Measurements from ENCODE around the gene UBAC1.

Gene UBAC1

DNA sequence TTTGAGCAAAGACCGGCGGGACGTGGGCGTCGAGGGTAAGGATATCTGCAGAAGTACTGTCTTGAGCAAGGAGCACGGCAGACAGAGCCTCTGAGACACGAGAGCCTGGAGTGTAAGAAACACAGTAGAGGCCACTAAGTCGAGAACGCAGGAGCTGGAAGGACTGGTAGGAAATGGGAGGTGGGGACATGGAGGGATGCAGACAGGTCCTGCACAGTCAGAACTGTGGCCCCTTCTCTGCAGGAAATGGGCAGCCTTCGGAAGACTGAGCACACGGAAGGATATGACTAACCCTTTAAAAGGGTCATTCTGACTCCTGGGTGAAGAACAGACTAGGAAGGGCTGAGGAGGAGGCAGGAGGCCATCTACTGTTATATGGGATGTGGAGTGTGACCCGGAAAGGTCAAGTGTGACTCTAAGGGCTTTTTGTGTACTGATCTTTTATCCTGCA lies 52.4 kb downstream of the UBAC1 start:
- H3K9me3 ChIP-seq (ENCODE audit: control insufficient read depth in 2 of 2, low read length in 2 of 2): peaks cover 0 to 6% of the 10 kb centered on the region in 2 donors
- no peaks in the 10 kb centered on the region for H3K27me3 ChIP-seq (ENCODE audit: control insufficient read depth in 2 of 2, insufficient read depth in 2 of 2, low read length in 2 of 2)
- peaks cover 12 to 16% of the 10 kb centered on the region in 2 donors for H3K4me1 ChIP-seq (ENCODE audit: control insufficient read depth in 2 of 2, insufficient read depth in 2 of 2, low read length in 2 of 2)
- H3K4me3 ChIP-seq (ENCODE audit: low read length in 2 of 2): peak overlapping the region in 1 of 2 donors; percentile 72
- no peak overlapping the region for H3K27ac ChIP-seq (ENCODE audit: low read depth in 2 of 2, low read length in 2 of 2)
- H3K36me3 ChIP-seq (ENCODE audit: control insufficient read depth in 2 of 2, insufficient read depth in 2 of 2, low read length in 2 of 2): peaks cover 10 to 11% of the 10 kb centered on the region in 2 donors
- no peak overlapping the region for H3K9ac ChIP-seq (ENCODE audit: low read depth in 1 of 2, low read length in 2 of 2)

DNA sequence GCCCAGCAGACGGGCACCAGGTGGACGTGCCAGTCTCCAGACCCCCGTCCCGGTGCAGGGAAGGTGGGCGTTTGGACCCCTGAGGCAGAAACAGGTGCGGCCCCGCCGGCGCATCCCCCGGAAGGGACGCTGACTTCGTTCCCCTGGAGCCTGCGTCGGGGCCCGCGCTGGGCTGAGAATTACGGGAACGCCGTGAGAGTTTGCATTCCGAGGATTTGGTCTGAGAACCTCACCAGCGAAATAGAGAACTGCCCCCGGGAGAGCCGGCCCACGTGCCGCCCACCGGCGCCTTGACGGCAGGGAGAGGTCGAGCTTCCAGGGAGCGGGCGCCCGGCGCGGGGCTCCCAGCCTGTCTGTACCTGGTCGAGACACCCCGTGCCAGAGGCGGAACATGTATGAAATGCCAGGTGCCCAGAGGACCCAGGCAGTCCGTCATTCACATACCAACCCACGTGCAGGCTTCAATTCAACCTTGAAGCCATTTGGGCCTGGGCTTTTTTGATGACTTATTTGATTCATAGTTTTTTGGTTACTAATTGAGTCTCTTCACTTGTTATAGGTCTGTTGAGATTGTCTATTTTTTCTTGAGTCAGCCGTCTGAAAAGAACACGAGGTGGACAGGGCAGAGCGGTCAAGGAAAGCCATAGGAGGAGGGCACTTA lies 53.0 kb downstream of the UBAC1 start:
- Histone ChIP-seq H3K27me3 (ENCODE audit: control insufficient read depth in 2 of 2, insufficient read depth in 2 of 2, low read length in 2 of 2) (no peaks in the 10 kb centered on the region), H3K27ac (ENCODE audit: low read depth in 2 of 2, low read length in 2 of 2) (peak overlapping the region; percentile 51 to 67), H3K9ac (ENCODE audit: low read depth in 1 of 2, low read length in 2 of 2) (peak overlapping the region; percentile 52 to 65), H3K4me1 (ENCODE audit: control insufficient read depth in 2 of 2, insufficient read depth in 2 of 2, low read length in 2 of 2) (peaks cover 12 to 16% of the 10 kb centered on the region in 2 donors), H3K36me3 (ENCODE audit: control insufficient read depth in 2 of 2, insufficient read depth in 2 of 2, low read length in 2 of 2) (peaks cover 6% of the 10 kb centered on the region in 2 donors), H3K4me3 (ENCODE audit: low read length in 2 of 2) (peak overlapping the region; percentile 72), H3K9me3 (ENCODE audit: control insufficient read depth in 2 of 2, low read length in 2 of 2) (peaks cover 0 to 3% of the 10 kb centered on the region in 2 donors)

DNA sequence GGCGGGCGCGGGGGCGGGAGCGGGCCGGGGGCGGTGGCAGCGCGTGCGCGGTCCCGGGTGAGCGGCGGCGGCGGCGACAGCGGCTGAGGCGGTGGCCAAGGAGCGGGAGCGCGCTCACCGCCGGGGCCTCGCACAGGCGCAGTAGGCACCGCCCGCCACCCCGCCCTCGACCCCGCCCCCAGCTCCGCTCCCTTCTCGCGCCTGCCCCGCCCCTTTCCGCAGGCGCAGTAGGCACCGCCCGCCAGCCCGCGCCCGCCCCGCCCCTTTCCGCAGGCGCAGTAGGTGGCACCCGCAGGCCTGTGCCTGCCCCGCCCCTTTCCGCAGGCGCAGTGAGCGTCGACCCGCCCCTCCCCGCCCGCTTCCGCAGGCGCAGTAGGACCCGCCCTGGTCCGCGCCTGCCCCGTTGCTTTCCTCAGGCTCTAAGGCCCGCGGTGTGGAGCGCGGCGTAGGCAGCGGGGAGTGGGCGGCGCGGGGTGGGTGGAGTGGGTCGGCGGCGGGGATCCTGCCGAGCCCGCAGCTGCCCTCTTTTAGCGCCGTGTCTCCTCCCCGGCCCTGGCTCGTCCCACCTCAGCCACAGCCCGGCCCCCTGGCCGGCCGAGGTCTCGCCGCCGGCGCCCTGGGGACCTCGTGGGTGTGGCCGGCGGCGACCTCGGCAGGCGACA lies 53.6 kb downstream of the UBAC1 start, which contains the start of gene CAMSAP1:
CAMSAP1 (minus strand) TSS at position 116 of the 662 bp plus-strand sequence. CDS start 387 bp downstream, outside the sequence.
- Histone ChIP-seq H3K27me3 (ENCODE audit: control insufficient read depth in 2 of 2, insufficient read depth in 2 of 2, low read length in 2 of 2) (no peaks in the 10 kb centered on the region), H3K9ac (ENCODE audit: low read depth in 1 of 2, low read length in 2 of 2) (peak within 1 kb of the TSS; percentile 52 to 65), H3K4me1 (ENCODE audit: control insufficient read depth in 2 of 2, insufficient read depth in 2 of 2, low read length in 2 of 2) (peaks cover 12 to 16% of the 10 kb centered on the region in 2 donors)

DNA sequence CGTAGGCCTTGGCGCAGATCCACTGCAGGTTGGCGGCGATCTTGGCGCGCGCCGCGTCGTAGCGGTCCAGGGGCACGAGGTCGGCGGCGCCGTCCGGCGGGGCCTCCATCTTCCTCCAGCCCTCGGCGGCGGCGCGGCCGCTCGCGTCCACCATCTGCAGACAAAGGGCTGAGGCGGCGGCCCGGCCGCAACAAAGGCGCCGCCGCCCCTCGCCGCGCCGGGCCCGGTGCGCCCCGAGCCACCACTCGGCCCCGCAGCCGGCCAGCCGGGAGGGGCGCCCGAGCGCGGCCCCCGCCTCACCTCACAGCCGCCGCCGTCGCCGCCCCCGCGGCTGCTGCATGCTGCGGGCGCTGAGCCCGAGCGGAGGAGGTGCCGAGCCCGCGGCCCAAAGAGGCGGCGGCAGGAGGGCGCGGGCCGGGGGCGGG lies 54.2 kb downstream of the UBAC1 start:
- no peak overlapping the region for H3K27ac ChIP-seq (ENCODE audit: low read depth in 2 of 2, low read length in 2 of 2)
- H3K4me1 ChIP-seq (ENCODE audit: control insufficient read depth in 2 of 2, insufficient read depth in 2 of 2, low read length in 2 of 2): peaks cover 12 to 16% of the 10 kb centered on the region in 2 donors
- H3K9ac ChIP-seq (ENCODE audit: low read depth in 1 of 2, low read length in 2 of 2): peak overlapping the region in 1 of 2 donors; percentile 16

More for the DNA sequence above, 53.6 kb downstream of the UBAC1 start, which contains the start of gene CAMSAP1:
- peak within 1 kb of the TSS; percentile 51 to 67 for H3K27ac ChIP-seq (ENCODE audit: low read depth in 2 of 2, low read length in 2 of 2)
- H3K36me3 ChIP-seq (ENCODE audit: control insufficient read depth in 2 of 2, insufficient read depth in 2 of 2, low read length in 2 of 2): peaks cover 3 to 4% of the 10 kb centered on the region in 2 donors
- H3K9me3 ChIP-seq (ENCODE audit: control insufficient read depth in 2 of 2, low read length in 2 of 2): no peaks in the 10 kb centered on the region
- H3K4me3 ChIP-seq (ENCODE audit: low read length in 2 of 2): peak within 1 kb of the TSS; percentile 72 to 78

DNA sequence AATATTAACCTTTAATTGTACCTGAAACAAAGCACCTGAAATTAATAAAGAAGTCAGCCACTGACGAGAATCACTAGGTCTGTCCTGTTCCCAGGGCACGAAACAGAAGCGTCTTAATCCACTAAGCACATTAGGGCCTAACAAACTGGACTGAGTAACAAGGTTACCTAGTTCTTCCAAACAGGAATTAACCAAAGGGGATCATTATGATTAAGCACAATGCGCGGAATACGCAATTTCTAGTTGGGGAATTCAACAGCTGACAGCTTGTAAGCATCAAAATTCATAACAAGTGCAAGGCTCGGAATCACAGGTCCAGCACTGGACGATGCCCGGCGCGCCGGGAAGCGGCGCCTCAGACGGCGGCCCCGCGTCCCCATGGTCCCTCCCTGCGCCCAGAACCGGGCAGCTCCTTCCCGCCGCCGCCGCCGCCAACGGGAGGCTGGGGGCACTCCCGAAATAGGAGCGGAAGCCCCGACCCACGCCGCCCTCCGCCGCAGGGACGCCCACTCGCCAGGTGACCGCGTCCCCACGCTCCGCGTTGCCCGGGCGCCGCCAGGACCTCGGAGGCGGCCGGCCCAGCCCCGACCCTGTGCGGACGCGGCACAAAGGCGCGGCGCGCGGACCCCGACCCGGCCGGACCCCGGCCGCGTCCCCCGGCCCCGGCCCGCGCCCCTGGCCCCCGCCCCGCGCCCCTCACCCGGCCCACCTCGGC lies 54.7 kb downstream of the UBAC1 start:
- Histone ChIP-seq H3K9me3 (ENCODE audit: control insufficient read depth in 2 of 2, low read length in 2 of 2) (no peaks in the 10 kb centered on the region), H3K36me3 (ENCODE audit: control insufficient read depth in 2 of 2, insufficient read depth in 2 of 2, low read length in 2 of 2) (peaks cover 0 to 2% of the 10 kb centered on the region in 2 donors), H3K4me3 (ENCODE audit: low read length in 2 of 2) (peak overlapping the region; percentile 51 to 78), H3K27ac (ENCODE audit: low read depth in 2 of 2, low read length in 2 of 2) (peak overlapping the region in 1 of 2 donors; percentile 16), H3K27me3 (ENCODE audit: control insufficient read depth in 2 of 2, insufficient read depth in 2 of 2, low read length in 2 of 2) (no peaks in the 10 kb centered on the region), H3K9ac (ENCODE audit: low read depth in 1 of 2, low read length in 2 of 2) (peak overlapping the region; percentile 16 to 24), H3K4me1 (ENCODE audit: control insufficient read depth in 2 of 2, insufficient read depth in 2 of 2, low read length in 2 of 2) (peaks cover 12 to 16% of the 10 kb centered on the region in 2 donors)

More for the DNA sequence above, 54.2 kb downstream of the UBAC1 start:
- Histone ChIP-seq H3K9me3 (ENCODE audit: control insufficient read depth in 2 of 2, low read length in 2 of 2) (no peaks in the 10 kb centered on the region), H3K4me3 (ENCODE audit: low read length in 2 of 2) (peak overlapping the region; percentile 51 to 52), H3K36me3 (ENCODE audit: control insufficient read depth in 2 of 2, insufficient read depth in 2 of 2, low read length in 2 of 2) (peaks cover 3 to 4% of the 10 kb centered on the region in 2 donors), H3K27me3 (ENCODE audit: control insufficient read depth in 2 of 2, insufficient read depth in 2 of 2, low read length in 2 of 2) (no peaks in the 10 kb centered on the region)

DNA sequence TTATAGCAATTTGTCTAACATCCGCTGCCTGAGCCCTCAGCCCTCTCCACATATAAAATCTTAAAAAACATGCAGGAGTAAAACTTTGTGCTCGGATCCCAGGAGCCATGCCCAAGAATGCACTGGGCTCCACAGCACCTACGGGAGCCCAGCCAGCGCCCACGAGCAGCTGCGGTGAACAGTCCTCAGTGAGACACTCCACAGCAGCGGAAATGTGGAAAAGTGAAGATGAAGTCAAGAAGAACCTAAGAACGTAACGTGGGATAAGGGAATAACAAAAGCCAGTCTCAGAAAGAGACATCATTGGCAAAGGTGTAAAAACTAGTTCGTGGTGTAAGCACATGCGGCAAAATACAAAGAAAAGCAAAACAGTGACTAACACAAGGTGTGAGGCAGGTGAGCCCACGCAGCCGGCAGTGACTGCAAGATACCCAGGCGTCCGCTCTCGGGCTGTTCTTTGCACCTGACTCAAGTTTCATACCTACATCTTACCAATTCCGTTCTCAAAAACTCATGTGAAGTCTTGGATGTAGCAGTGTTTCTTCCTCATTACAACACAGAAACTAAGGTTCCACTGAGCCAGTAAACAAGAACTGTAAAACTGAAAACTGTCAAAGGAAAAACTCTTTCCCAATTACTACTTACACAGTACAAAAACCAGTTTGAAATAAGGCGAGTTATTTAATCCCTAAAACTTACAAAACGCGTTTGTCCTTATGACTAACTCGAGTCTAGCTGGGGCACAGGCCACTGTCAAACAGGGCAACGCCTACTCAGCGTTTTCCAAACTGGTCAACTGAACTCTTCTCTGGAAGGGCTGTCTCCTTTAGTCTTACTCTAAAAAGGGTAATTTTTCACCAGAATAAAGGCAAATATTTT lies 55.6 kb downstream of the UBAC1 start:
- peaks cover 12 to 16% of the 10 kb centered on the region in 2 donors for H3K4me1 ChIP-seq (ENCODE audit: control insufficient read depth in 2 of 2, insufficient read depth in 2 of 2, low read length in 2 of 2)
- peak overlapping the region; percentile 50 to 78 for H3K4me3 ChIP-seq (ENCODE audit: low read length in 2 of 2)
- H3K9me3 ChIP-seq (ENCODE audit: control insufficient read depth in 2 of 2, low read length in 2 of 2): no peaks in the 10 kb centered on the region
- H3K27me3 ChIP-seq (ENCODE audit: control insufficient read depth in 2 of 2, insufficient read depth in 2 of 2, low read length in 2 of 2): no peaks in the 10 kb centered on the region
- H3K36me3 ChIP-seq (ENCODE audit: control insufficient read depth in 2 of 2, insufficient read depth in 2 of 2, low read length in 2 of 2): peaks cover 0 to 2% of the 10 kb centered on the region in 2 donors
- peak overlapping the region in 1 of 2 donors; percentile 24 for H3K9ac ChIP-seq (ENCODE audit: low read depth in 1 of 2, low read length in 2 of 2)
- no peak overlapping the region for H3K27ac ChIP-seq (ENCODE audit: low read depth in 2 of 2, low read length in 2 of 2)

DNA sequence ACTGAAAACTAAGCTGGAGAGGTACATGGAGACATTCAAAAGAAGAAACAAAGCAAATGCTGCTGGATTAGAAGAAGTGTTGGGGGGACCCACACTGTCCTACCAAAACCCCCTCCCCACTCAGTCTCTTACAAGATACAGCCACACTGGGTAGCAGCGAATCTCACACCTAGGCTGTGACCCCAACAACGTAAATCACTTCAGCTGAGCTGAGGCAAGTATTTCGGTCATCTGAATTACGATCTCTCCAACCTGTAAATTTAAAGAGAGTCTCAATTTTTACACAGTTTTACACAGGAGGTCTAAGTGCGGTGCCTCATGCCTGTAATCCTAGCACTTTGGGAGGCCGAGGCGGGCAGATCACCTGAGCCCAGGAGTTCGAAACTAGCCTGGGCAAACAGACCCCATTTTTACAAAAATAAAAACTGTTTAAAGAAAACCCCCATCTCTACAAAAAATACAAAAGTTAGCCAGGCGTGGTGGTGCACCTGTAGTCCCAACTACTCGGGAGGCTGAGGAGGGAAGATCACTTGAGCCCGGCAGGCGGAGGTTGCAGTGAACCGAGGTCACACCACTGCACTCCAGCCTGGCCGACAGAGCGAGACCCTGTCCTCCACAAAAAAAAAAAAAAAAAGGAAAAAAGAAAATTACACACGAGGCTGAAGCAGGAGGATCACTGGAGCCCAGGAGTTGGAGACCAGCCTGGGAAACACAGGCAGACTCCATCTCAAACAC lies 57.2 kb downstream of the UBAC1 start:
- Histone ChIP-seq H3K4me3 (ENCODE audit: low read length in 2 of 2) (no peak overlapping the region), H3K36me3 (ENCODE audit: control insufficient read depth in 2 of 2, insufficient read depth in 2 of 2, low read length in 2 of 2) (no peaks in the 10 kb centered on the region), H3K27me3 (ENCODE audit: control insufficient read depth in 2 of 2, insufficient read depth in 2 of 2, low read length in 2 of 2) (no peaks in the 10 kb centered on the region), H3K9ac (ENCODE audit: low read depth in 1 of 2, low read length in 2 of 2) (no peak overlapping the region), H3K27ac (ENCODE audit: low read depth in 2 of 2, low read length in 2 of 2) (no peak overlapping the region), H3K4me1 (ENCODE audit: control insufficient read depth in 2 of 2, insufficient read depth in 2 of 2, low read length in 2 of 2) (peaks cover 12 to 16% of the 10 kb centered on the region in 2 donors), H3K9me3 (ENCODE audit: control insufficient read depth in 2 of 2, low read length in 2 of 2) (no peaks in the 10 kb centered on the region)

DNA sequence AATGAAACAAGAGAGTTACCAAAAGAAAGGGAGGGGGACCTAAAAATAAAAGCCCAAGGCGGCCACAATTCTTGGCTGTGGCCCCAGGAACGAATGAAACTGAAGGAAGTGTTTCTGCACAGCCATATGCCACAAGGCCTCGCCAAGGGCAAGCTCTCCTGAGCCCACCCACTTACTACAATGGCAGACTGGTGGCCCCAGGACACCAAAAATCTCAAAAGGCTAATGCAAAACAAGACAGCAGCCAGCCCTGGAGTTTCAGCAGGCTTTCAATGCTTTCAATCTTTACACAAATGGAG lies 57.9 kb downstream of the UBAC1 start:
- no peak overlapping the region for H3K27ac ChIP-seq (ENCODE audit: low read depth in 2 of 2, low read length in 2 of 2)
- no peaks in the 10 kb centered on the region for H3K9me3 ChIP-seq (ENCODE audit: control insufficient read depth in 2 of 2, low read length in 2 of 2)
- H3K9ac ChIP-seq (ENCODE audit: low read depth in 1 of 2, low read length in 2 of 2): no peak overlapping the region
- no peaks in the 10 kb centered on the region for H3K27me3 ChIP-seq (ENCODE audit: control insufficient read depth in 2 of 2, insufficient read depth in 2 of 2, low read length in 2 of 2)
- no peaks in the 10 kb centered on the region for H3K36me3 ChIP-seq (ENCODE audit: control insufficient read depth in 2 of 2, insufficient read depth in 2 of 2, low read length in 2 of 2)
- peaks cover 7 to 10% of the 10 kb centered on the region in 2 donors for H3K4me1 ChIP-seq (ENCODE audit: control insufficient read depth in 2 of 2, insufficient read depth in 2 of 2, low read length in 2 of 2)
- no peak overlapping the region for H3K4me3 ChIP-seq (ENCODE audit: low read length in 2 of 2)

All from mucosa of rectum (tissue), 2 donors.